Smooth muscle cell (in vitro differentiated cells): ENCODE results near the gene FZD7. TPM values are rescaled to one million over a fixed set of nuclear protein-coding genes. Genes with fewer than 3 reads are reported as not detected.

Experiments used
- DNase-seq: peaks from one replicate; lab custom pipeline; 2025; ENCODE audit not compliant: unreplicated experiment; lab: John Stamatoyannopoulos, UW
- H2AFZ ChIP-seq: fragments of 200-600 bp; sonication (generic); 2 replicates; pipeline ENCODE4 v1.6.0; 2016; ENCODE audit warnings: antibody characterized with exemption, low read depth, mild to moderate bottlenecking
- H3F3A ChIP-seq: fragments of 200-600 bp; sonication (generic); 2 replicates; pipeline ENCODE4 v1.6.0; 2017; ENCODE audit warnings: antibody characterized with exemption, low read depth
- H3K27ac ChIP-seq: fragments of 200-600 bp; sonication (generic); 2 replicates; pipeline ENCODE4 v1.5.1; 2016; ENCODE audit warnings: low read depth, mild to moderate bottlenecking
- H3K27me3 ChIP-seq: fragments of 200-600 bp; sonication (generic); 2 replicates; pipeline ENCODE4 v1.6.1; 2016; ENCODE audit warnings: low read depth, mild to moderate bottlenecking
- H3K36me3 ChIP-seq: fragments of 200-600 bp; sonication (generic); 2 replicates; pipeline ENCODE4 v1.5.1; 2016; ENCODE audit warnings: low read depth
- H3K4me1 ChIP-seq: fragments of 200-600 bp; sonication (generic); 2 replicates; pipeline ENCODE4 v1.5.1; 2016; ENCODE audit warnings: low read depth
- H3K4me2 ChIP-seq: fragments of 200-600 bp; sonication (generic); 2 replicates; pipeline ENCODE4 v1.6.0; 2016; ENCODE audit warnings: mild to moderate bottlenecking
- H3K4me3 ChIP-seq: fragments of 200-600 bp; sonication (generic); 2 replicates; pipeline ENCODE4 v1.5.1; 2016; ENCODE audit warnings: mild to moderate bottlenecking
- H3K79me2 ChIP-seq: fragments of 200-600 bp; sonication (generic); 2 replicates; pipeline ENCODE4 v1.6.0; 2016; ENCODE audit warnings: low read depth, mild to moderate bottlenecking
- H3K9ac ChIP-seq: fragments of 200-600 bp; sonication (generic); 2 replicates; pipeline ENCODE4 v1.6.0; 2016; ENCODE audit warnings: low read depth
- H3K9me3 ChIP-seq: fragments of 200-600 bp; sonication (generic); replicated peaks from 2 replicates; pipeline ENCODE4 v1.5.1; 2016; ENCODE audit warnings: low read depth
- H4K20me1 ChIP-seq: fragments of 200-600 bp; sonication (generic); 2 replicates; pipeline ENCODE4 v1.6.0; 2016; ENCODE audit warnings: low read depth
- CTCF ChIP-seq: fragments of 200-600 bp; sonication (generic); IDR thresholded peaks from 2 replicates; pipeline ENCODE4 v1.5.1; 2017; ENCODE audit warnings: borderline replicate concordance, mild to moderate bottlenecking, antibody characterized with exemption; ENCODE audit not compliant: insufficient read depth, poor library complexity, severe bottlenecking
- WGBS: methylation state at CpG from one replicate; pipeline ENCODE4 v1.1.7; 2016; ENCODE audit warnings: low lambda C conversion rate; 5-methylcytosine and 5-hydroxymethylcytosine counted together
- polyA plus RNA-seq: library from polyadenylated mRNA; unstranded; fragments of >200 nt; fragmentation: Nextera tagmentation; extraction: Ambion mirVana; gene quantifications from 2 replicates; pipeline ENCODE4 v1.2.1, GENCODE V29; 2016
- total RNA-seq: library from RNA; depleted of rRNA; stranded (reverse); fragments of >200 nt; gene quantifications from 2 replicates; pipeline ENCODE4 v1.2.3, GENCODE V29; 2014

Gene FZD7
- total and polyA plus RNA-seq, 2 experiments from 2014 or later = 14.8 to 17.0 TPM

DNA sequence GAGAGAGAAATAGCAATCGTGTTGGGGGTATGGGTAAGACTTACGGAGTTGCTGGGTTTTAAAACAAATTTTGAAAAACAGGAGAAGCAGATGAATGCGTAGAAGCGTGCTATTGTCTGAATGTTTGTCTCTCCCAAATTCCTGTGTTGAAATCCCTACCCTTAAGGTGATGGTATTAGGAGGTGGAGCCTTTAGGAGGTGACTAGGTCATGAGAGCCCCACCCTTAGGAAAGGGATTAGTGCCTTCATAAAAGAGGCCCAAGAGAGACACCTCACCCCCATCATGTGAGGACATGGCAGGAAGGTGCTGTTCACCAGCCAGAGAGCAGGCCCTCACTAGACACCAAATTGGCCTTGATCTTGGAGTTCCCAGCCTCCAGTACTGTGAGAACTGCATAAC, 40.7 kb upstream of the FZD7 start:
- 89% methylated on average over 4 of the region's 4 CpGs for WGBS
- H3K9ac ChIP-seq = no peak overlapping the region
- H3F3A ChIP-seq = no peaks in the 10 kb centered on the region
- no peak overlapping the region for H3K27ac ChIP-seq
- no peaks in the 10 kb centered on the region for H3K79me2 ChIP-seq
- no peak overlapping the region for H3K4me2 ChIP-seq
- TF ChIP-seq CTCF = no peak
- H3K36me3 ChIP-seq = no peaks in the 10 kb centered on the region
- H3K4me3 ChIP-seq = no peak overlapping the region
- no peak overlapping the region for H2AFZ ChIP-seq
- DNase-seq = no peak
- no peaks in the 10 kb centered on the region for H4K20me1 ChIP-seq
- H3K4me1 ChIP-seq = peaks cover 26% of the 10 kb centered on the region
- H3K27me3 ChIP-seq = no peaks in the 10 kb centered on the region
- H3K9me3 ChIP-seq = no peaks in the 10 kb centered on the region

DNA sequence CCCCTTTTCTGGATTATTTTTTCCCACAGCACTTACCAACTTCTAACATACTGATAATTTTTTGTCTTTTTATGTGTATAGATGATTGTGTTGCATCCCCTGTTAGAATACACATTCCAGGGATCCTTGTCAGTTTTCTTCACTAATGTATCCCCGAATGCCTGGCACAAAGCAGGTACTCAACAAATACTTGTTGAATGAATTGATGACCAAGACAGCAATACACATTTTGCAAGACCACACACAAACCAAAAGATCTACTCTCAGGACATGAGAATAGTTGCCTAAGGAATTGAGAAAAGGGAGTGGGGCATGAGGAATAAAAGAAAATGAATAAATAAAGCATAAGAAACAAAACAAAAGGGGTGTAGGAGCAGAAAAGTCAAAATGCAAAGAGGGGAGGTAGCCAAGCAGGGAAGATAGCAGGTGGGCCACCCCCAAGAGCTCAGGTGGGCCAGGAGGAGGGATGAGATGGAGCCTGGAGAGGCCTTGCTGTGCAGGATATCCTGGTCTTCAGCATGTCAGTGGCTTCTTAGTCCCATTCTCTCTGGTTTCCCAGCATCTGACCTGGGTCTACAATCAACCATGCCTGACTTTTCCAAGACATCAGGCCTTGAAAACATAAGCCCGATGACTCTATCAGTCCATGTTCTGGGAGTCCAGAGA, 38.5 kb upstream of the FZD7 start:
- H4K20me1 ChIP-seq = no peaks in the 10 kb centered on the region
- H3K9ac ChIP-seq = no peak overlapping the region
- TF ChIP-seq CTCF = no peak
- H3K27me3 ChIP-seq = no peaks in the 10 kb centered on the region
- H3K27ac ChIP-seq = no peak overlapping the region
- no peak overlapping the region for H3K4me3 ChIP-seq
- no peak overlapping the region for H3K4me2 ChIP-seq
- DNase-seq = no peak
- no peak overlapping the region for H2AFZ ChIP-seq
- no peaks in the 10 kb centered on the region for H3K36me3 ChIP-seq
- H3K9me3 ChIP-seq = no peaks in the 10 kb centered on the region
- H3K79me2 ChIP-seq = no peaks in the 10 kb centered on the region
- H3F3A ChIP-seq = no peaks in the 10 kb centered on the region
- WGBS = 91% methylated on average over 2 of the region's 2 CpGs
- peaks cover 26% of the 10 kb centered on the region for H3K4me1 ChIP-seq

DNA sequence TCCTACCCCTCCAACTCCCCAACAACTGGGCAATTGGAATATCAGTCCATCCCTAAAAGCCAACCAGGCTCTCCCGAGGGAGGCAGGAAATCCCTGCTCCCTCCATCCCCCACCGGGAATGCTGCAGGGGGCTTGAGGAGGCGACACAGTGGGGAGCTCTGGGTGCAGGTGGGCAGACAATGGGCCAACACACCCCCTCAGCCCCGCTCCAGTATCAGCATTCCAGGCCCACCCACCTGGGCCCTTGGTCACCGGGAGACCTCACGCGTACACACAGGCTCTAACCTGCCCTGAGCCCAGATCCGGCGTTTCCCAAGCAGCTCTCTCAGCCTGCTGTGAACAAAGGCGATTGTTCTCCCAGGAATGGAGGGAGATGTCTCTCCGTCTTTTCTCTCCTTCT, 37.6 kb upstream of the FZD7 start:
- no peaks in the 10 kb centered on the region for H4K20me1 ChIP-seq
- TF ChIP-seq CTCF = no peak
- H3F3A ChIP-seq = no peaks in the 10 kb centered on the region
- peaks cover 26% of the 10 kb centered on the region for H3K4me1 ChIP-seq
- H3K27me3 ChIP-seq = no peaks in the 10 kb centered on the region
- peak overlapping the region; percentile 28 for H3K4me2 ChIP-seq
- H2AFZ ChIP-seq = no peak overlapping the region
- H3K9me3 ChIP-seq = no peaks in the 10 kb centered on the region
- peak overlapping the region; percentile 53 for H3K27ac ChIP-seq
- H3K36me3 ChIP-seq = no peaks in the 10 kb centered on the region
- DNase-seq = no peak
- WGBS = 41% methylated on average over 11 of the region's 11 CpGs
- no peak overlapping the region for H3K9ac ChIP-seq
- H3K4me3 ChIP-seq = no peak overlapping the region
- H3K79me2 ChIP-seq = no peaks in the 10 kb centered on the region
